Measurements from ENCODE around the gene CDC7. TPM values are rescaled to one million over a fixed set of nuclear protein-coding genes. Genes with fewer than 3 reads are reported as not detected.
A peak's percentile ranks its signal among the peaks of the same experiment; 100 is the strongest.

The CDC7 gene
- total RNA-seq, 1 experiment from 2014 or later, result 26.0 TPM

DNA sequence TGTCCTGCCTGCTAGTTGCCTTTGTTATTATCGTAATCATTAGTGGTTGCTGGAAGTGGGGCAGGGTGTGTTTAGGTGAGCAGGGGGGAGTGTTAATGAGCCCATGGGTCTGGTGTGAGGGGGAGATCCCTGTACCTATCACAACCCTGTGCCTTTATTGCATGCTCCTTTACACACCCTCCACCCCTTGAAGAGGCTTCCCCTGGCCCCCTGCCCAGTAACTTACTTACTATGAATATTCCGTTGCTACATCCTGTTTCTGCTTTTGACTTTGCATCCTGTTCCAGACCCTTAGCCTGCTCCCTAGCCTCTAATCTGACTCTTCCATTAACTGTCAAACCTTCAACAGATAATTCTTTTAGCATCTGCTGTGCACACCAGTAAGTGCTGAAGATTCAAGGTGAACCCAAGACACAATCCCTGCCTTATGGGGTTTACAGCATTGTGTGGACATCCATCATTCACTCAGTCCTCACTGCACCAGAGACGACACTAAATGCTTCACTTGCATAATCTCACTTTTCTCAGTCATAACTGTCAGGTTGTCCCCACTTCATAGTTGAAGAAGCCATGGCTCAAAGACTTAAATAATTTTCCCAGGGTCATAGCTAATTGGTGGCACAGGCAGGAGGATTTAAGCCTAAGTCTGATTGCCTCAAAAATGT, 47.9 kb downstream of the CDC7 start:
- DNase-seq (ENCODE audit: low read depth), result no peak

DNA sequence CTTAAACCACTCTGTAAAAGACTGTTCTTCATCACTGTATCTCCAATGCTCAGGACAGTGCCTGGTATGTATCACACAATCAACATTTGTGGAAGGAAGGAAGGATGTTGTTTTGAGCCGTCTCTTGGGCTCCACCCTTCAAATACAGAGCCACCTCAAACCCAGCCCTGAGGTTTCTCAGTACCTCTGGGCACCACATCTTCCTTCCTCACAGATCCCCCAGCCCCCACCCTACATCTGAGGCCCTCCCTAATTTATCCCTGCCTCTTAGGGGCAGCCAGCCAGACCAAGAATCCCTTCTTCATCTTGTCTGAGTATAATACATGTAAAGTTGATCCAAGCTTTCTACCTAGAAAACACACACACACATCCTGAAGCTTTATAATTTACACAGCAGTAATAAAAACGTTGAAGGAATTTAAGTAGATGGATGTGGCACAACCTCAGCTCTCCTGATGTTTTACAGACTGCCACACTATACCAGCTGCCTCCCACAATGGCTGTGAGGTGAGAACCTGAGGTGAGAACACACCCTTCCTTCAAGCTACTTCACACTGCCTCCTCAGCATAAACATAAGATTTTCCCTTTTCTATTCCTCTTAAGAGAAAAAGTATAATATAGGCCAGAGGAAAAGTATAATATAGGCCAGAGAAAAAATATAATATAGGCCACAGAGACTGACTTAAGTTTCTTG, 48.5 kb downstream of the CDC7 start:
- no peak for DNase-seq (ENCODE audit: low read depth)

DNA sequence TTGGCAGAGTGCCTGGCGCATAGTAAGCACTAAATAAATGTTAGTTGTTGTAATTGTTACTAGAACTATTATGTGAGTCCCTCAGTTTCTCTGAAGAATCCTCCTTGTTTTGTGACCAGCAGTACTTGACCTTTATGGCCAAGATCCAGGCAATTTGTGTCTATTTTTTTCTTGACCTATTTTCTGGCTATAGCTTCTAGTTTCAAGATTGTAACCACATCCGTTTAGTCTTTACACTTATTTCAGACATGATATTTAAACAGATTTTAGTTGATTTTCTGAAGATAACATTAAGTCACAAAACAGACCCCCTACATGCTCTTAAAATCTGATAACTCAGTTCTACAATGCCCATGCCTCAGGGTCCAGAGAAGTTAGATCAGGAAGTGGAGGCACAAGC, 50.3 kb downstream of the CDC7 start:
- no peak for DNase-seq (ENCODE audit: low read depth)

DNA sequence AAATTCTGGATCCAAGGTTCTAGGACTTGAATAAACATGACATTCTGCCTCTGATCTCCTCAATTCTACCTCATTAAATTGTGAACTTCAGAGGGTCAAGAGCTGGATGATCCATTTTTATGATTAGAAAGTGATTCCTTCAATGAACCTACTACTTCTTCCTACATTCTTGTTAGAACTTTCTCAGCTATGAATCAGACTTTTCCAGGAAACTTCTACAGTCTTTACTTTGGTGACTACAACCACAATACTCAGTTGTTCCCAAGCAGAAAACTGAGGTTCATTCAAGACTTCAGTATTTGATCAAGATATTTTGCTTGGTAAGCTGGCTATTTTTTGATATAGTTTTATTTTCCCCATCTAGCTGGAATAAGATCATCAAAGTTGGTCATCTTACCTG, 51.4 kb downstream of the CDC7 start:
- DNase-seq (ENCODE audit: low read depth), result no peak

DNA sequence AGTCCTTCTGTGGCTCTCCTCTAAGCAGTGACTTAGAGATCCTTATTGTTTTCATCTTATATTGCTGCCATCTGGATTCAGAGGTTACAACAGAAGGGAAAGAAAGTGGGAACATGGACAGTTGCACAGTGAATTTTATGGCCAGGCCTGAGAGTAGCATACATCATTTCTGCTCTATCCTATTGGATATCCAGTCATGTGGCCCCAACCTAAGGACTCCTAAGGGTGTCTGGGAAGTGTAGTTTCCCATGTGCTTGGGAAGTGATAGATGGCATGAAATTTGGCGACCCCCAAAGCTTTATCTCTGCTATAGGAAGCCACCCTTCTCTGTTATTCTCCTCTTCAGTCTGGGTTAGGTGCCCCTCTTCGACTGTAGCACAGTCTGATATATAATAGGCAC, 51.9 kb downstream of the CDC7 start:
- no peak for DNase-seq (ENCODE audit: low read depth)

DNA sequence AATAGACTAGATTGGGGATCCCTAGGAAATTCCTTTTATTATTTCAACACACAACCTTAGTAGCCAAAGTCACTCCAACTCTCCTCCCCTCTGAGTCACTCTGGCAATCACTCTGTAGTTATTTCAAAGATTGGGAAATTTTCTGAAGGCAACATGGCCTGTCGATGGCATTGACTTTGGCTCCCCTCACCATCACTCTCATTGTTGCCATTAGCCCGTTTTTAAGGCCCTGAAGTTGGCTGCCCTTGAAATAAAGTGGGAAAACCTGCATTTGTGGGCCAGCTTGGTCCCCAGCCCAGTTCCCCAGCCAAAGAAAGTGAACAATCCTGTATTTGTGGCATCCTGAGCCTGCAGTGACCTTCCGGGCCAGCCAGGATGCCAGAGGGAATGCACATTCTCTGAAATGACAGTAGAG, 52.5 kb downstream of the CDC7 start:
- DNase-seq (ENCODE audit: low read depth), result peak; percentile 34

DNA sequence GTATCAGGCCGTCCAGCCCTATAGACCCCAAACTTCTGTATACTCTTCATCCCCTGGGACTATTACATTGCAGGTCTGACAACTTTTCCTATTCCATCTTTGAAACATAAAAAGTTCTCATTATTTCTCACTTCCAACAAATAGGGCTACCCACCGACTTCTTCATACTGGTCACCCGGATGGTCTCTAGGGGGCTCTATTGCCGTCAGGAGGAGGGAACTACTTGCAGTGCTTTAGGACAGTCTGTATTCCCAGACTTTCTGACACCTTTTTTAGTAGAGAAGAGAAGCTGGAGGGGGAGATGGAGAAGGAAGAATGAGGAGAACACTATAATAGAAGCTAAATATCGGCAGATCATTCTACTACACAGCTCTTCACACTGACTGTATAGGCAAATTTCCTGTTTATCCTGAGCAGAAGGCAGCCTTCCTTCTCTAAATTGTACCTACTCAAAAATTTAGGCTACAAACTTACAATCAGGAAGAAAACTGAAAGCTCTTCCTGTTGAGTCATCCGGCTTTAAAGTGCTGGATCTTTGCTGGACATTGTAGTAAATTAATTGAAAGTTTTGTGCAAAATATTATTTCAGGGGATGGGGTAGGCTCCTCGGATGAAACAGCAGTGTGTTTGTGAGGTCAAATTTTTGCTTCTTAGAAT, 54.6 kb downstream of the CDC7 start:
- DNase-seq (ENCODE audit: low read depth), result peak; percentile 35

DNA sequence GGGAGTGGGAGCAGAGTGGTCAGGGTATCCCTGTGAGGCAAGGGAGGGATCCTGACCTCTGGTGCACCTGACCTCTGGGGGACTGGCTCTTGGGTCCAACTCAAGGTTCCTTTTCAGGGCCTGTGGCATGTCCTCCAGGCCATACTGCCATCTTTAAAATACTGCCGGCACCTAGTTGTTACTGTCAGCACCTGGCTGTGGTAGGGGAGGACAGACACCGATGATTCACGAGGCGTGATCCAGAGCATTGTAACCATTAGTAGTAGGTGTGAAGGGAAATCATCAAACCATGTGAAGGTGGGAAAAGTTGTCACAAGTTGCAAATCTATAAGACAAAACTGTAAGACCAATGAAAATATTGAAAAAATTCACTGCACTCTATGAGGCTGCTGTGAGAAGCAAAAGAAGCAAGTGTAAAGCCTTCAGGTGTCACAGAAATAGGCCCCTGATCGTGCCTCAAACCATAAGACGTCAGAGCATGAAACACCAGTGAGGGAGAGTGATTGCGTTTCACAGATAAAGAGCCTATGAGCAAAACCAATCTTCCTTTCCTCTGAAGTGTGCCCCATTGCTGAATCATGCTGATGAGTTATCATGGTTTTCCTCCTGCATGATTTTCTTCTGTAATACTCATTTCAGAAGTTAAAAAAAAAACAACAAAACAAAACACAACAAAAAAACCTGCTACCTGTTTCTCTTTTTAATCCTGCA, 55.3 kb downstream of the CDC7 start:
- DNase-seq (ENCODE audit: low read depth), result peak; percentile 75

DNA sequence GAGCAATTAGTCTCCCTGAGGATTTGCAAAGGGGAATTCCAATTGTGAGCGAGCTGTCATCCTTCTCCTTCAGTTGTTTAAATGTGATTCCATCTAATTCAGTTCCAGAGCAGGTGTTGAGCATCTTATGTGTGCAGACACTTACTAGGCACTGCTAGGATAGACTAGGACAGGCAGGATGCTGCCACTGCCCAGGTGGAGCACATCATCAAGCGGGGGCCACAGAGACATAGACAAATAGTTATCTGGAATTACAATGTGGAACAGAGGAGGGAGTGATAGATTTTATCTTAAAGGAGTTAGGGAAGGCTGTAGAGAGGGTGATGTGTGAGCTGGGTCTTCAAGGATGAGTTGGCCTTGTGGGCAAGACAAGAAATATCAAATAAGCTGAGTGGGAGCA, 55.9 kb downstream of the CDC7 start:
- no peak for DNase-seq (ENCODE audit: low read depth)

DNA sequence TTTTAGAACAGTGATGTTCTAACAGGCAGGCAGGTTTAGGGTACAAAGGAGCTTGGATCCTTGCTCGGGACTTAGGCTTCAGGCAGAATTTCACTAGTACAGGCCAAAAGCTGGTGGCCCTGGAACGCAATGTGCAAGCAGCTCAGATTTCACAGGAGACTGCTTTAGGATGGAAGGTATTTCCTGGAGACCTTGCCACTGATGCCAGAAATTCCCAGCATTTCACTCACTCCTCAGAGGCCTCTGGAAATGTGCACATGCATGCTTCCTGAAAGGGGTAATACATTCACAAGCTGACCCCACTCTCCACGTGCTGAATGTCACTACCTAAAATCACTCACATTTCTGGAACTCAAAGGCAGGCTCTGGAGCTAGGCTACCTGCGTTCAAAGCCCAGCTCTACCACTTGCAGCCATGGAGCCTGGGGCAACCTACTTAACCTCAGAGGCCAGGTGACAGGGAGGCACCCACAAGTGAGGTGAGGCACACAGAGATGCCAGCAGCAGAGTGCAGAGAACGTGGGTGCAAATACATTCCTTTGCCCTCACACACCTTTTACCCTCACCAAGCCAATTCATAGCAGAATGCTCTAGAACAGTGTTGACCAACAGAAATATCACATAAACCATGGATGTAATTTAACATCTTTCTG, 56.5 kb downstream of the CDC7 start:
- no peak for DNase-seq (ENCODE audit: low read depth)

DNA sequence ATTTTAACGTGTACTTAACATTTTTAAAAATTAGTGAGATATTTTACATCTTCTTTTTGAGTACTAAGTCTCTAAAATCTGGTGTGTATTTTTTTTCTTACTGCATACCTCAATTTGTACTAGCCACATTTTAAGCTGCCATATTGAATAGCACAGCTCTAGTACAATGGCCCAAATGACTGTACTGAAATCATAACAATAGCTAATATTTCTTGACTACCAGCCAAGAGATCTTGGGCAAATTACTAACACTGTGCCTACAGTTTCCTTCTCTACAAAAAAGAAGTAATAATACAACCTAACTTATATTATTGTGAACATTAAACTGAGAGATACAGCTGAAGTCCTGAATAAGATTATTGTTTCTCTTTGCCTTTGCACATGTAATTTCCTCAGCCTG, 57.2 kb downstream of the CDC7 start:
- no peak for DNase-seq (ENCODE audit: low read depth)

DNA sequence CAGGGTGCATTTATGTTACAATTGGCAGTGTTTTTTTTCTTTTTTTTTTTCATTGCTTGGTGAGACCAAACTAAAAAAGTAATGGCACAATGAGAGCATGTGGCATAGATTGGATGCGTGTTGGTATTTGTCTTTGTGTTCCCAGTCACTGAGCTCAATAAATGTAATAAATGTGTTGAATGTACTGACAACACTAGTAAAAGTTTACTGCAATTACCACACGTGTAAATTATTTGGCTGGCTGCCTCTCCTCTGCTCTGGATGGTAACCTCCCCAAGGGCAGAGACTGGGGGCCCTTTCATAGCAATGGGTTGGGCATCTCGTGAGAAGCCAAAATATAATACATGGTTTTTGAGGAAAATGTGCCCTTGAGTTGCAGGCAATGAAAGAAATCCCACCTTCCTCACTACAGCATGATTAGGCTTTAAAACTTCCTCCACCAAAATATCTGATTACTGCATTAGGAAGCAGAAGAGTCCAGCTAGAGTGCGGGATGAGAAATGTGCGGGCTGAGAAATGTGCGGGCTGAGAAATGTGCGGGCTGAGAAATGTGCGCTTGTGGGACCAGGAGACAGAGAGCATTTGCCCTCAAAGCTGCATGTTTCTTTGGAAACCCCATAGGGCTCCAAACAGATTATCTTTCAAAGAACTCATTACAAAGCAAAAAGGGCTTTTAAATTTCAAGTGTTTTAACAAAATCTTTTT, 58.5 kb downstream of the CDC7 start:
- DNase-seq (ENCODE audit: low read depth), result no peak

DNA sequence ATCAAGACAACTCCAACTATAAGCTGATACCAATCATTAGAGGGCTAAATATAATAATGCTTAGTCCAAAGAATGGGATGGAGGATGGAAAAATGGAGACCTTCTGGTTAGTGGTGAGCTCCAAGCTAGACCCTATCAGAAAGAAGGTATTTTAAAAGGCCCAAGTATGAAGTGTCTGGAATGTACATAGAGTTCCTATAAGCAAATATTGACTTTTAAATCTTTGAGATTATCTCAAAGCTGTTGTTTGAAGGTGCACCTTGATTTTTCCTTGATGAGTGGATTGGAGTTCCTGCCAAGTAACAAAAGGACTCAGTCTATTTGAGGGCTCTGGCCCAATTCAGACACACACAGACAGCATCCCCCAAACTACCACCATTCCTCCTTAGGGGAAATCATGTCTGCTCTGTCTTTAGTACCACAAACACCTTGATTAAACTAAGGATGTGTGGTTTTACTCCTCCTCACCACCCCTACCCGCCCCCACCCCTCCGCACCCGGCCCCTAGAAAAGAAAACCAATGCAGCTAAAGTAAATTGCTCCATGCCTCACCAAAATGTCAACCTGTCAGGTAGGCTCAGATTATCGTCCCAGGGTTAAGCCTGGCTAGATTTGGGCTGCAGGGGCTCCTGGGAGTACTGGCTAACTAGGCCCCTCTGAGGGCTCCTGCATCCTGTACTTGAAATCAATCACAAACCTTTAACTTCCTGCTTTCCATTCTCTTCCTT, 59.4 kb downstream of the CDC7 start:
- DNase-seq (ENCODE audit: low read depth), result no peak

DNA sequence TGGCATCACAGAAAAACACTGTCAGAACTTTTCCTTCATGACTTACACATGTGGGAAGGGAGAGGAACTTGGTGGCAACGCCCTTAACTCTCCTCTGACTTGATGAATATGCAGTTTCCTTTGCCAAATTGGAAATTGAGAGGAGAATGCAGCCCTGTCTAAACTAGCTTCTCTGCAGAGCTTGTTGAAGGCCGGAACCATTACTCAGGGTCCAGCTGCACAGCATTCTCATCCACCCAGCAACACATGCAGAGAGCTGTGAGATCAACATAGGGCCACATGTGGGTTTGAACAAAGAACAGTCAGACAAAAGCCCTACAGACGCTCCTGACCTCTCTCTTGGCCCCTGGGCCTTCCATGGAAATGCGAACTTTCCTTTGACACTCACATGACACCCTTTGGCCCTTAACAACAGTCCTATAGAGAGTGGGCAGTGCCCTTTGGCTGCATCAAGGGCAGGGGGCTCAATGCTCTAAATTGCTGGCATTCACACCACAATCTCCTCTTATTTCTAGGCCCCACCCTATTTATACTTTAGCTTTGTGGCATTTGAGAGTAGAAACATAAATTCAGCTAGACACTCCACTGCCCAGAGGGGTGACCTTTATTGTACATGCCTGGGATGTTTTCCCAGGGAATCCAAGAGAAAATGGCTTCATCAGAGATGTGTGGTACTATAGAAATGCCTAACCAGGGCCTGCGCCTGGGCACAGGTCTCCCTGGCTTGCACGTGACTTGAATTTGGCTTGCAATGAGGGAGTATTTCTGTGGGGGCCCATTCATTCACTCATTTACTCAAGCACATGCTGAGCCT, 64.4 kb downstream of the CDC7 start:
- DNase-seq (ENCODE audit: low read depth), result no peak

DNA sequence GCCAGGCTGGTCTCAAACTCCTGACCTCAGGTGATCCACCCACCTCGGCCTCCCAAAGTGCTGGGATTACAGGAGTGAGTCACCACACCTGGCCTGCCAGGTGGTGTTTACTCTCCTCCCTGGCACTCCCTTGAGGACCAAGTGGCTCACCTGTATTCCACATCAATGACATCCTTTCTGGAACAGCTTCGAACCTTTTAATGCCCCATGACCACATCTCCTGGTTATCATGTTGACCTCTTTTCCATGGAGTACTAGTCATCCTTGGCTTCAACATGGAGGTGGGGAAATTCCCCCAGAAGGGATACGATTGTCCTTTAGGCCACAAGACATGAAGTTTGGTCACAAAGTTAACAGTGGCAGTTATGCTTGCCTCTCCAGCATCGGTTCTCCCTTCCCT, 66.9 kb downstream of the CDC7 start:
- no peak for DNase-seq (ENCODE audit: low read depth)

DNA sequence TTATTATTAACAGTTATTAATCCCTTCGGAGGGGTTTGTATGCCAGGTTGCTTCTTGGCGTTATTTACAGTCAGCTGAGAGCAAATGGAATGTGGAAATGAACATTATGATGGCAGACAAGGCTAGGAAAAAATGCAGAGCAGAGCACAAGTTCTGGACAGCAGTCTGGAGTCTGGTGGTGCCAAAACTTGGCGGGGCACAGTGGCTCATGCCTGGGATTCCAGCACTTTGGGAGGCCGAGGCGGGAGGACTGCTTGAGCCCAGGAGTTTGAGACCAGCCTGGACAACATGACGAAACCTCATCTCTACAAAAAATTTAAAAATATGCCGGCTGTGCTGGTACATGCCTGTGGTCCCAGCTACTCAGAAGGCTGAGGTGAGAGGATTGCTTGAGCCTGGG, 67.6 kb downstream of the CDC7 start:
- no peak for DNase-seq (ENCODE audit: low read depth)

DNA sequence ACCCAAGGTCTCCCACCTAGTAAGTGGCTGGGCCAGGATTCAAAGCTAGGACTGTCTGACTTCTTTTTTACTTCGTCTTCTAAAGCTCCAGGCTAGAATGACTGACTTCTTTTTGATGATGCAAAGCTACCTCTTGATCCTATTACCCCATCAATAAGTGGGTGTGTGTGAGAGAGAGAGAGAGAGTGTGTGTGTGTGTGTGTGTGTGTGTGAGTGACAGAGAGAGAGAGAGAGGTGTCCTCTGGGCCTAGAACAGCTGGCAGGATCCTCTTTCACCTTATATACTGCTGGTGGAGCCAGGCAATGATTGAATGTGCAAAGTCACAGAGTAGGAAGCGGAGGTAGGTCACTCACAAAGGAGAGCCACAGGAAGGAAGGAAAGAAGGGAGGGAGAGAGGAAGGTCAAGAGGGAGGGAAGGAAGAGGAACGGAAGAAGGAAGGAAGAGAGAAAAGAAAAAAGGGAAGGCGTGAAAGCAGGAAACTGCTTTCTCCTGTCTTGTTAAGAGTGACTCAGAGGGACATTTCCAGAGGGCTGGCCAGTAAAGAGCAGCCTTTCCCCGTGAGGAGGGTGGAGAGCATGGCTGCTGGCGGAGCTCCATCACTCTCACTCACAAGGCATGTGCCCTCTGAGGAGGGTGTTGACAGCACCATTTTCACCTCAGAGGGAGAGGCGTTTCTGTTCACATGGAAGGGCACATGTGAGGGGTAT, 68.9 kb downstream of the CDC7 start:
- DNase-seq (ENCODE audit: low read depth), result peak; percentile 90

DNA sequence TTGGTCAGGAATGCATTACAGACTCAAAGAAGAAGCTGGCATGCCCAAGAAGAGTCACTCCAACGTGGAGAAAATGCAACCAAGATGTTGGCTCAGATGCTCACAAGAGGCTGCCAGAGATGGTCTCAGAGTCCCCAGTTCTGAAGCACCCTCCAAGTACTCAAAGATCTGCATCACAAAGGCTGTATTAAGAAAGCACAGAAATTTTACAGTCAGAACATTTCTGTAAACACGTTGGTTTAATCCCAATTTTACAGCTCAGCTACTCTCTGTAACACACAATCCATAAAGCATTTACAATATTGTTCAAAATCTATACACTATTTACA, 69.4 kb downstream of the CDC7 start:
- no peak for DNase-seq (ENCODE audit: low read depth)

DNA sequence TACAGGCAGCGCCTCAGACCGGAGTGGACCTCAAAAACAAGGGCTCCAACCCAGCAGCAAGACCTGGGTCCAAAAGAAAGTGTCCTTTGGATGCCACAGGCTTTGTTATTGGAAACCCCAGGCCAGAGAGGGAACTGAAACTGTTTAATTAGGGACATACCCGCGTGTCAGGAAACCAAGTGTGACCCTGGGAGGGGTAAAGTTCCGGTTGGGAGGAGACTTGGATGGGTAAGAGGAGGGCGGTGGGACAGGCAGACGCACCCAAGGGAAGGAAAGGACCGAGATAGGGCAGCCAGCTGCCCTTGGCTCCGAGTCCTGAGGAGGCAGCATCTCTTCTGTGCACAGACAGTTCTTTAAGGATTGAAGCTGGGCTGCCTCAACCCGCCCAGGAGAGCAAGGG, 71.4 kb downstream of the CDC7 start:
- no peak for DNase-seq (ENCODE audit: low read depth)

All from M059J (cell line).